ENCODE data around the gene TBX2. TPM values are rescaled to one million over a fixed set of nuclear protein-coding genes. Genes with fewer than 3 reads are reported as not detected.
"Not testable (repeated sequence)": the region's sequence is repeated elsewhere in the genome, so short reads cannot be mapped to it uniquely, and the experiment has no call there.

TBX2 gene
- total and polyA plus RNA-seq, 10 of the 15 experiments (the other 5 are each of a cell fraction or from before 2014, with no cell fraction given) = 0.13 TPM; not detected in 9

- TF ChIP-seq, protein P1, sequence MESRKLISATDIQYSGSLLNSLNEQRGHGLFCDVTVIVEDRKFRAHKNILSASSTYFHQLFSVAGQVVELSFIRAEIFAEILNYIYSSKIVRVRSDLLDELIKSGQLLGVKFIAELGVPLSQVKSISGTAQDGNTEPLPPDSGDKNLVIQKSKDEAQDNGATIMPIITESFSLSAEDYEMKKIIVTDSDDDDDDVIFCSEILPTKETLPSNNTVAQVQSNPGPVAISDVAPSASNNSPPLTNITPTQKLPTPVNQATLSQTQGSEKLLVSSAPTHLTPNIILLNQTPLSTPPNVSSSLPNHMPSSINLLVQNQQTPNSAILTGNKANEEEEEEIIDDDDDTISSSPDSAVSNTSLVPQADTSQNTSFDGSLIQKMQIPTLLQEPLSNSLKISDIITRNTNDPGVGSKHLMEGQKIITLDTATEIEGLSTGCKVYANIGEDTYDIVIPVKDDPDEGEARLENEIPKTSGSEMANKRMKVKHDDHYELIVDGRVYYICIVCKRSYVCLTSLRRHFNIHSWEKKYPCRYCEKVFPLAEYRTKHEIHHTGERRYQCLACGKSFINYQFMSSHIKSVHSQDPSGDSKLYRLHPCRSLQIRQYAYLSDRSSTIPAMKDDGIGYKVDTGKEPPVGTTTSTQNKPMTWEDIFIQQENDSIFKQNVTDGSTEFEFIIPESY (IDR thresholded peaks at IDR 0.05) = no peak
These were observed 29.6 kb downstream of the TBX2 start (continued) for GRCh38 chr17:61429274-61429673.

DNA sequence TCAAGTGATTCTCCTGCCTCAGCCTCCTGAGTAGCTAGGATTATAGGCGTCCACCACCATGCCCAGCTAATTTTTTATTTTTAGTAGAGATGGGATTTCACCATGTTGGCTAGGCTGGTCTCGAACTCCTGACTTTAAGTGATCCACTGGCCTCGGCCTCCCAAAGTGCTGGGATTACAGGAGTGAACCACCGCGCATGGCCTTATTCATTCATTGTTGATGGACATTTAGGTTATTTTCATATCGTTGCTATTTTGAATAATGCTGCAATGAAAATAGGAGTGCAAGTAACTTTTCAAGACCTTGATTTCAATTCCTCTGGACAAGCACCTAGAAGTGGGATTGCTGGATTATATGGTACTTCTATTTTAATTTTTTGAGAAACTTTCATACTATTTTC is 30.2 kb downstream of the TBX2 start:
- DNase-seq (ENCODE audit: low read depth, low spot score); H3K4me2 ChIP-seq (ENCODE audit: control insufficient read depth, insufficient read depth); H3K27ac ChIP-seq (ENCODE audit: control insufficient read depth, insufficient read depth); H3K79me2 ChIP-seq (ENCODE audit: control insufficient read depth, insufficient read depth, low read length); CTCF ChIA-PET; RAD21 ChIA-PET (ENCODE audit: unreplicated experiment); H2AFZ ChIP-seq (ENCODE audit: control insufficient read depth, low read depth, low read length); H3K36me3 ChIP-seq (ENCODE audit: control insufficient read depth in 2 of 2, insufficient read depth in 2 of 2, low read length in 1 of 2); POLR2A ChIA-PET; in situ Hi-C loops (cut with MboI); intact Hi-C loops (cut with micrococcal nuclease; ENCODE audit: unreplicated experiment); H3K9me3 ChIP-seq (replicated peaks; ENCODE audit: control insufficient read depth, insufficient read depth, low read length); H3K4me3 ChIP-seq; H3K9ac ChIP-seq (ENCODE audit: control insufficient read depth, insufficient read depth, low read length); FAIRE-seq; H4K20me1 ChIP-seq (ENCODE audit: control insufficient read depth, insufficient read depth); H3K27me3 ChIP-seq (replicated peaks in 1 of 2; ENCODE audit: control insufficient read depth in 2 of 2, insufficient read depth in 2 of 2, low read length in 1 of 2); BruUV-seq (replicated peaks); H3K4me1 ChIP-seq (ENCODE audit: control insufficient read depth, insufficient read depth, low read length); ATAC-seq: not testable (repeated sequence)
- peak; percentile 83; the same call in 1 of the 2 replicates for TF ChIP-seq NFXL1 (IDR thresholded peaks at IDR 0.05; ENCODE audit: borderline replicate concordance)
- 35% methylated on average over 6 of the region's 6 CpGs for WGBS (ENCODE audit: insufficient coverage, insufficient replicate concordance, low lambda C conversion rate, missing lambda C conversion rate)
- SMC1A ChIA-PET (ENCODE audit: uncharacterized antibody, unreplicated experiment) = interaction anchor here (1.7 kb wide), 1 partner anchor 39 kb away, joined by 4 read pairs; no protein-coding TSS in a partner anchor

DNA sequence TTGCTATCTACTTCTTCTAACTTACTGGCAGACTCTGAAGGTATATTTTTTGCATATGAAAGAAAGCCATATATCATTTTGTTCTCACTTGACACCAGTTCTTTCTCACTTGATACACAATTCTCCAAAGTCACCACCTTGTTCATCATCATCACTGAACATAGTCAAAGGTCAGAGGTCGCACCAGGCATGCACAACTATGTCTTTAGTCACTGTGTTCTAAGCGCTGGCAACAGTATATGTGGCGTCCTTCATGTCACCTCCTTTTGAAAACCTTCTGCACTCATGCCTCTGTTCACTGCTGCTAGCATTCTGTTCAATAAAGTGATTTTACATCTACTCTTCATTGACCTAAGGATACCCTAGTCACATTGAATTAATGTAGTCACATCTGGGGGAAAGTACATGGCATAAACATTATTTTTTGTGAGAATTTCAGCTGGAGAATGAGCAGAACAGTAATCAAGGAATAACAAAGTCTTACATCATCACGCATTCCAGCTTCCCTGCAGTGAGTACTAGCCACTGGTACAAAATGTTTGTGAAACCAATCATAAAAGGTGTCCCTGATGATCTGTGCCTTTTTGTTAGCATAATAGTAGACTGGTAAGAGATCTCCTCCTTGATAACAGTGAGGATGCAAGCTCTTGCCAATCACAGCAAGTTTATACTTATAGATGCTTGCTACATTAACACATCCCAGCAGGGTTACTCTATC is 32.1 kb downstream of the TBX2 start:
- no peak overlapping the region for H3K4me3 ChIP-seq
- no peaks in the 10 kb centered on the region for H3K4me1 ChIP-seq (ENCODE audit: control insufficient read depth, insufficient read depth, low read length)
- H3K9ac ChIP-seq (ENCODE audit: control insufficient read depth, insufficient read depth, low read length) = no peak overlapping the region
- H4K20me1 ChIP-seq (ENCODE audit: control insufficient read depth, insufficient read depth) = no peaks in the 10 kb centered on the region
- H2AFZ ChIP-seq (ENCODE audit: control insufficient read depth, low read depth, low read length) = no peak overlapping the region
- H3K27me3 ChIP-seq (replicated peaks in 1 of 2; ENCODE audit: control insufficient read depth in 2 of 2, insufficient read depth in 2 of 2, low read length in 1 of 2) = no peaks in the 10 kb centered on the region; a peak in 1 of 4 replicates
- no peak overlapping the region for H3K4me2 ChIP-seq (ENCODE audit: control insufficient read depth, insufficient read depth)
- no peaks in the 10 kb centered on the region for H3K79me2 ChIP-seq (ENCODE audit: control insufficient read depth, insufficient read depth, low read length)
- no peaks in the 10 kb centered on the region for H3K36me3 ChIP-seq (ENCODE audit: control insufficient read depth in 2 of 2, insufficient read depth in 2 of 2, low read length in 1 of 2)
- RAD21 ChIA-PET (ENCODE audit: unreplicated experiment) = no interaction called here
- no TSS peak for BruUV-seq (replicated peaks)
- DNase-seq (ENCODE audit: low read depth, low spot score) (no peak), FAIRE-seq (no peak), ATAC-seq (no peak)
- peaks cover 3% of the 10 kb centered on the region; the same call in 1 of the 3 replicates for H3K9me3 ChIP-seq (replicated peaks; ENCODE audit: control insufficient read depth, insufficient read depth, low read length)
- in situ Hi-C loops (cut with MboI) (no loop called here), intact Hi-C loops (cut with micrococcal nuclease; ENCODE audit: unreplicated experiment) (no loop called here)
- whole genome bisulfite sequencing (ENCODE audit: insufficient coverage, insufficient replicate concordance, low lambda C conversion rate, missing lambda C conversion rate) = 23% methylated on average over 4 of the region's 4 CpGs
- SMC1A ChIA-PET (ENCODE audit: uncharacterized antibody, unreplicated experiment) = no interaction called here
- CTCF ChIA-PET = no interaction called here
- H3K27ac ChIP-seq (ENCODE audit: control insufficient read depth, insufficient read depth) = no peak overlapping the region
- POLR2A ChIA-PET = no interaction called here
- no peak for TF ChIP-seq POLR2AphosphoS5 (IDR thresholded peaks at IDR 0.05; ENCODE audit: low read length)
- no peak for TF ChIP-seq DPF2 (IDR thresholded peaks at IDR 0.05)
- TF ChIP-seq KAT2A (conservative IDR thresholded peaks at IDR 0.05; ENCODE audit: control insufficient read depth, low read depth, low read length) = no peak
- no peak for TF ChIP-seq NFYA (IDR thresholded peaks at IDR 0.05; ENCODE audit: borderline replicate concordance, low read depth, low read length)
- no peak for TF ChIP-seq ZNF592 (IDR thresholded peaks at IDR 0.05)
- TF ChIP-seq ZNF217 (IDR thresholded peaks at IDR 0.05) = no peak
- no peak for TF ChIP-seq CHD4 (IDR thresholded peaks at IDR 0.05)
- no peak for TF ChIP-seq ZNF207 (IDR thresholded peaks at IDR 0.05; ENCODE audit: borderline replicate concordance)
